Omental fat pad (tissue), 4 donors: ENCODE data around the gene NRCAM. TPM values are rescaled to one million over a fixed set of nuclear protein-coding genes. Genes with fewer than 3 reads are reported as not detected.
"Not testable (repeated sequence)": the region's sequence is repeated elsewhere in the genome, so short reads cannot be mapped to it uniquely, and the experiment has no call there.

Source experiments
- ATAC-seq: fragments of 150-250 bp; one replicate; pipeline ENCODE4 v1.9.1; 2016; ENCODE audit warnings: mild to moderate bottlenecking, moderate library complexity; ENCODE audit not compliant: low FRiP score
- DNase-seq: peaks from one replicate; pipeline ENCODE4 v3.0.0-alpha.2; 2019; ENCODE audit warnings: low spot score
- total RNA-seq, 4 donors: library from RNA; depleted of rRNA; stranded (reverse); fragments of >200 nt; gene quantifications; one replicate each; pipeline ENCODE4 v1.1.0, GENCODE V29; 2016
- TF ChIP-seq, protein P1 (sequence below), 3 donors: fragments of 450-650 bp; IDR thresholded peaks; one replicate each; pipeline ENCODE4 v1.5.1; 2016 to 2017; ENCODE audit warnings: antibody characterized with exemption in 3 of 3, mild to moderate bottlenecking in 3 of 3, moderate library complexity in 2 of 3

The NRCAM gene
- total RNA-seq, 4 donors from 2014 or later, result 1.9 to 6.5 (median 4.6) TPM

DNA sequence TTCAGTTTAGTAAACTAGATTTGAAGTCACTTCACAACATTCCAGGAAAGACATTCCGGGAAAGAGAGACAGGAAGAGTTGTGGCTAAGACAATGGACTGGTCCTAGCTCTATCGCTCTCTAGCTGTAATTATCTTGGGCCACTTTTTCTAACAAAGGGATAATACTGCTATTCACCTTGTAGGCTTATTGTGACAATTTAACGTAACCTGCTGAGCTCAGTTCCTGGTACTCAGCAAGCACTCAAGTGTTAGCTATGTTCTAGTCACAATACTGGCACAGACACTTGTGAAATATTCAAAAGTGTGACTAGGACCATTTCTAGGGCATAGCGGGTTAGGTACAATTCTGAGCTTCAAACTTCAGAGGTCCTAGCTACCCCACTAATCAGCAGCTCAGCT lies 12.0 kb upstream of the NRCAM start:
- ATAC-seq (no peak), DNase-seq (no peak)
- TF ChIP-seq, protein P1, sequence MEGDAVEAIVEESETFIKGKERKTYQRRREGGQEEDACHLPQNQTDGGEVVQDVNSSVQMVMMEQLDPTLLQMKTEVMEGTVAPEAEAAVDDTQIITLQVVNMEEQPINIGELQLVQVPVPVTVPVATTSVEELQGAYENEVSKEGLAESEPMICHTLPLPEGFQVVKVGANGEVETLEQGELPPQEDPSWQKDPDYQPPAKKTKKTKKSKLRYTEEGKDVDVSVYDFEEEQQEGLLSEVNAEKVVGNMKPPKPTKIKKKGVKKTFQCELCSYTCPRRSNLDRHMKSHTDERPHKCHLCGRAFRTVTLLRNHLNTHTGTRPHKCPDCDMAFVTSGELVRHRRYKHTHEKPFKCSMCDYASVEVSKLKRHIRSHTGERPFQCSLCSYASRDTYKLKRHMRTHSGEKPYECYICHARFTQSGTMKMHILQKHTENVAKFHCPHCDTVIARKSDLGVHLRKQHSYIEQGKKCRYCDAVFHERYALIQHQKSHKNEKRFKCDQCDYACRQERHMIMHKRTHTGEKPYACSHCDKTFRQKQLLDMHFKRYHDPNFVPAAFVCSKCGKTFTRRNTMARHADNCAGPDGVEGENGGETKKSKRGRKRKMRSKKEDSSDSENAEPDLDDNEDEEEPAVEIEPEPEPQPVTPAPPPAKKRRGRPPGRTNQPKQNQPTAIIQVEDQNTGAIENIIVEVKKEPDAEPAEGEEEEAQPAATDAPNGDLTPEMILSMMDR (IDR thresholded peaks at IDR 0.05), result no peak

DNA sequence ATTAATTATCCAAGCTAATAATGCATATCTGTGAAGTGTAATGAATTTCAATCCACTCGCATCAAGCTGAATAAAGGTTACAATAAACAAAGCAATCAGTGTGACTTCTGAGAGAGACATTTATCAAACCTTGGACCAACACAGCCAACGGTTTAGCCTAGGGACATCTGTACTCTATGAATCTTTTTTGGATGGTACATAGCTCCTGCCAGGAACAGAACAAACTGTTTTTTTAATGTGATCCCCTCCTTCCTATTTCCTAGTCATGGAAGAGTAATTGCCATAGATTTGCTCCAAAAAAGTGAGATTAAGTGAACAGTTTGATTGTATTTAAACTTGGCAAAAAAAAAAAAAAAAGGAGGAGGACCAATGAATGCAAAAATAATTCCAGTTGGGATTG lies 11.2 kb upstream of the NRCAM start:
- TF ChIP-seq, protein P1 (IDR thresholded peaks at IDR 0.05), result no peak
- DNase-seq (no peak), ATAC-seq (no peak)

DNA sequence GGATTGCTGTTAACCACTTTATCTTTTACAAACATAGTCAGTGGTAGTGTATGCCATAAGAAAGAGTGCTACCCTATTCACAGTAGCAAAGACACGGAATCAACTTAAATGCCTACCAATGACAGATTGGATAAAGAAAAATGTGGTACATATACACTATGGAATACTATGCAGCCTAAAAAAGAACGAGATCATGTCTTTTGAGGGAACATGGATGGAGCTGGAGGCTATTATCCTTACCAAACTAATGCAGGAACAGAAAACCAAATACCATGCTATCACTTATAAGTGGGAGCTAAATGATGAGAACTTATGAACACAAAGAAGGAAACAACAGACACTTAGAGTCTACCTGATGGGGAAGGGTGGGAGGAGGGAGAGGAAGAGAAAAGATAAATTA lies 10.1 kb upstream of the NRCAM start:
- ATAC-seq, DNase-seq: not testable (repeated sequence)

DNA sequence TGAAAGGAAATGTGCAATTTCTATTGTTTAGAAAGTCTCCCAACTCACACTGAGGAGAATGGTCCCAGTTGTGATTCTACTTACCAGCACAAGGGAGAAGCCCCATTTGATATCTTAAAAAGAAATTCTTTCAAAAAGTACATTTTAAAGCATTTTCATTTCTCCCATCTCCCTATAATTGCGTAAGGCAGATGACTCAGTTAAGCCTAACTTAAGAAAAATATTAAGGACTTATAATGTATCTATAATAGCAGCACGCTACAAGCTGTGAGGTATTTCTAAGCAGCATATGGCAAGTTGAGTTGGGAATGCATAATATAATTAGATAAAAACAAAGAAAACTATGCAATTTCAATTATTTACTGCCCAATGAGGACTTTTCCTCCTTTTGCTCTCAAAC lies 8.5 kb upstream of the NRCAM start:
- TF ChIP-seq, protein P1 (IDR thresholded peaks at IDR 0.05), result no peak
- ATAC-seq (no peak), DNase-seq (no peak)

DNA sequence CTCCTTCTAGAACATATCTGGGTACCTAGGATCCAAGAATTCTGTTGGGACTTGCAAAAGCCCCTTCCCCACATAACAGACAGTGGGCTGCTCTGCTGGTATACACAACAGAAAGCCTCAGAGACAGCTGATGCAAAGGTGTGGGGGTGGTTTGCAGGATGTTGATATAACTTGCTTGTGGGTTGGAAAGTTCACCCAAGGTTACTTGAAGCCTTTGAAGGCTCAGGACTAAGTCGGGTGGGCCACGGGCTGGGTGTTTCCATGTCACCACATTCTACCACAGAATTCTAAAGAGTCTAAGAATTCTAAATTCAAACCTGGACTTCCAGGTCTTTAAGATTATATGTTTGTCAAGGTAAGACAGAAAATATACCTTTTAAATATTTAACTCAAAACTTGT lies 7.4 kb upstream of the NRCAM start:
- DNase-seq (no peak), ATAC-seq (no peak)
- TF ChIP-seq, protein P1 (IDR thresholded peaks at IDR 0.05), result no peak

DNA sequence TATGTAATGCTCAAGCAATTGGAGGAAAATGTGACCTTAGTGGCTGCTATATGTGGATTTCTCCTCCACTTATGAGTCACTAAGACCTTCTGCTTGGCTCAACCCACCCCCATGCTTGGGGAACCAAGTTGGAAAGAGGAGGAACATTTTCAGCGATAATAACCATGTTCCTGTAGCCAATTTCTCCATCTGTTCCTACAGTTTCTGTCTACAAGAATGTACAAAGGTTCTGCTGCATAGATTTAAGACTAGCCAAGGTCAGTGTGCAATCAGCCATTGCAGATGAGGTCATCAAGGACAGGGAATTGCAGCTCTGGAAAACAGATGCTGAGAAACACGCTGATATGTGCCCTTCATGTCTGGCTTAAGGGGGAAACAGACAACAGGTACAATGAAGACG lies 5.6 kb upstream of the NRCAM start:
- ATAC-seq (no peak), DNase-seq (no peak)
- TF ChIP-seq, protein P1 (IDR thresholded peaks at IDR 0.05), result no peak

DNA sequence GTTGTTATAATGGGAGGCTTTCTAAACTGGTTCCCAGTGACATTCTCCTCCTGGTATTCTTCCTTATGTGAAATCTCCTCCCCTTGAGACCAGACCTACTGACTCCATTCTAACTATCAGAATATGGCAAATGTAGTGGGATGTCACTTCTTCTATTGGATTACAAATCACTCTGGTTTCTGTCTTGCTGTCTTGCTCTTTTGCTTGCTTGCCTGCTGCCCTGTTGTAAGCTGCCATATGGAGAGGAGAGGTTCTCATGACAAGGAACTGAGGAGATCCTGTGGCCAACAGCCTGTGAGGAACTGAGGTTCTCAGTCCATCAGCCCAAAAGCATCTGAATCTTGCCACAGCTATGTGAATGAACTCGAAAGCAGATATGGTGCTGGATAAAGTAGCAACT lies 4.7 kb upstream of the NRCAM start:
- DNase-seq, result no peak
- TF ChIP-seq, protein P1 (IDR thresholded peaks at IDR 0.05), result no peak
- ATAC-seq, result no peak
